Midbrain (tissue), 1 donor: ENCODE results near the gene CTSZ.
A peak's percentile ranks its signal among the peaks of the same experiment; 100 is the strongest.
"Not testable (repeated sequence)": the region's sequence is repeated elsewhere in the genome, so short reads cannot be mapped to it uniquely, and the experiment has no call there.

ENCODE experiments used
- DNase-seq: peaks from one replicate; lab custom pipeline; 2025; lab: John Stamatoyannopoulos, UW

CTSZ gene

DNA sequence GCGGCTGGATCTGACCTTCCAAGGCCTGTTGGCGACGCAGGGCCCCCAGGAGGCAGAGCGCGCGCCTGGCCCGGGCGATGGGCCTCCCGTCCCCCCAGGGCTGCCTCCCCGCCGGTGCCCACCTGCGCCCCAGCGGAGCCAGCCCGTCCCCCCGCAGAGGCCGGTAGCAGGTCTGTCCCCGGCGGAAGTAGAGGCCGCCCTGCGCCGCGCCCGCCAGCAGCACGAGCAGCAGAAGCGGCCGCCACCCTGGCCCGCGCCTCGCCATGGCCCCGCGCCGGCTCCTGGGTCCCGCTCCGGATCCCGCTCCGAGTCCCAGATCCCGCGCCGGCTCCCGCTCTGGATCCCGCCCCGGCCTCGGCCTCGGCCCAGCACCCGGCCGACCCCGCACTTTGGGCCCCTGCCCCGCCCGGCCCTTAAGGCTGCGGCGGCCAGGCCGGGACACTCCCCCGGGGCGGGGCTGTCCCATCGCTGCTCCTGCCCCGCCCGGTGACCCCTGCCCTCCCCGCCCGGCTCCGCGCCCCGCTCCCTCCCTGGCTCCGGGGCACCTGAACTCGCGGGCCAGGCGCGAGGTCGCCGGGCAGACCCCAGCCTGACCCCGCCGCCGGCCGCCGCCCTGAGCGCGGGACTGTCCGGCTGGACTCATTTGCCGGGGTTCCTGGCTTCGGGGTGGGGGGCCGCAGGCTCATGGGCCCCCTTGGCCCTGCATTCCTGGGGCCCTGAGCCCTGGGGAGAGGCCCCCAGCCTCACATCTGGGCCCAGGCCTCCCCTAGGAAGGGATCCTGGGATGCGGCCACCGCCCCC is at the start of gene CTSZ:
CTSZ (minus strand) TSS at position 391 of the 801 bp plus-strand sequence; CDS start at position 265, 126 bp downstream.
- DNase-seq: no peak

DNA sequence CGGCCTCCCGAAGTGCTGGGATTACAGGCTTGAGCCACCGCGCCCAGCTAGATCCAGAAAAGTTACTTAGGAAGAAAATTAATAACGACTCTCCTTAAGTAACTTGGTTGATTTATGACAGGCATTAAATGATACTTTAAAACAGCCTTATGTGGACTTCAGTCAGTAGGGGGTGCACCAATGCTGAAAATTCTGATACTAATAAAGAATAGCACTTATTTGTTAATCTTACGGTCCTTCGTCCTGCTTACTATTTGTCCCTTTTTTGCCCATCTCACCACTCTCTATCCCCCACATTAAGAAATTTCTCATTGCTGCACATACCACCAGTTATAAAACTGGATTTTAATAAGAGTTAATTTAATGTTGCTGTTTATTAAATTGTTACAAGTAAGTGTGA is 48.2 kb upstream of the CTSZ start:
- DNase-seq: peak; percentile 13

DNA sequence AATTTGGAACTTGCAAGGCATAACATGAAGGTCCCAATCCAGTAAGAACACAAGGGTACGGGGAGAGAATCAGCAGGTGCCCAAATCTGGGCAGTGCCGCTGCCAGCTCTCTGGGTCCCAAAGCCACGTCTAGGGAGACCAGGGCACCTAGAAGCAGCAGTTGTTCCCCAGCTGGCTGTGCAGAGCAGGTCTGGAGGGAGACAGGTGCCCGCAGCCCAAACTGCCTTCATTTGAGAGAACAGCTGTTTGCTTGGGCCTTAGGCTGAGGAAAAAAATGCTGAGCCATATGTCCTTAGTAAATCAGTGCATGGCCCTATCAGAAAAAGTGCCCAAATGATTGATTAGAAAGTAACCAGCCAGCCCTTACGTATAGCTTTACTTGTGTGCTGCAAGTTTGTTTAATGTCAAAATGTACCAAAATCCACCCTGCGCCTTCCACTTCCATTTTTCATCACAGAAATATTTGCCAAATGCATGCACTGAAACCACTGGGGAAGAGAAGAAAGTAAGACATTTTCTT is 44.7 kb upstream of the CTSZ start:
- DNase-seq: no peak

DNA sequence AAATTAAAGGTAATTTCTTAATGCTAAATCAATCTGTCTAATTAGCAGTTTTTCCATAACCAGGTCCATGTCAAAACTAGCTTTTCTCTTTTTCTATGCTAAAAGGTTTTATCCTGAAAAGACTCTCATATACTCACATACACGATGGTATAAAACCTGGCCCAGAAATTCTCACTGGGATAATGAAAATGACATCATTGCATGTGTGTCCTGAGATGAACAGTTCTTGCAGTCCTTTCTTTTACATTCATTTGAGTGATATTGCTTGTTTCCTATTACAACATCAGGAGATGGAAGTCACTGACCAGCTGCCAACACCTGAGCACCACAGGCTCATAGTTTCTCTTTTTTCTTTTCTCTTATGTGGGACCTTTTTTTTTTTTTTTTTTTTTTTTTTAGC is 43.4 kb upstream of the CTSZ start:
- DNase-seq: no peak

DNA sequence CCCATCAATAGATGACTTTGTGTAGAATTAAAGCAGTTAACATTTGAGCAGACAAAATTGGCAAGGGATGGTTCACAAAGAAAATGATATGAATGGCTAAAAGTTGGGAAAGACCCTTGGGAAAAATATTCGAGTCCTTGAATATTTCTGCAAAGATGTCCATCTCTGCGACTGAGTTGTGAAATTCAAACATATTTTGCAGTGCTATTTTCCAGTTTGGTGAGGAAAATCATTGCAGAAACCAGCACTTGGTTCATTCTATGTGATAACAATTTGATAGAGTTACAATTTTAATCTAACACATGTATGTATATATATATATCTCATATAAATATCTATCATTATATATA is 41.6 kb upstream of the CTSZ start:
- no peak for DNase-seq

DNA sequence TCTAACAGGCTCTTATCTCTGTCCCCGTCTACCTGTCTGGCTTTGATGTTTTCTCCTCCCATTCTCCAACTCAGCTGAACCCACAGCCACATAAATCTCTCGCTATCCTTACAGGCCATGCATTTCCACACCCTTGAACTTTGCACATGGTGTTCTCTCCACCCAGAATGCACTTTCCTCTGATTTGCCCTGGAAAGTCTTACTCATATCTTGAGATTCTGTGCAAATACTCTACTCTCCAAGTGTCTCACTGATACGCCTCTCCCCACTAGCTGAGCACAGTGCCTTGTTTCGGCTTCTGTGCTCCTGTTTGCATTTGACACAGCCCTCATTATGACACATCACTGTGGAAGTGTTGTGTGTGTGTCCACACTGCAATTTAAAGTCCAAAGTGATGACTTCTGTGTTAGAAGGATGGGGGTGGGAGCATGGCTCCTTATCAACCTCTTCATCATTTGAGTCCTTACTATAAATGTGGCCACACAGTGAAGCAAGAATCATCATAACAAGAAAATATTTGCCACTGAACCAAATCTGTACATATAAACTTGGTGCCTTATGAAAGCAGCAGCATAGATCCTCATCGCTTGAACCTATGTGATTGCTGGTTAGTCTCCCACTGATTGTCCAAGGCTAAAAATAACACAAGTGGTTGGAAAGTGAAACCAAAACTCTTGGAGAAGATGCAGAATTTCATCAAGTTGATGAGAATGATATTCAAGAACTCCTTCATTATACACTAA is 41.1 kb upstream of the CTSZ start:
- no peak for DNase-seq

DNA sequence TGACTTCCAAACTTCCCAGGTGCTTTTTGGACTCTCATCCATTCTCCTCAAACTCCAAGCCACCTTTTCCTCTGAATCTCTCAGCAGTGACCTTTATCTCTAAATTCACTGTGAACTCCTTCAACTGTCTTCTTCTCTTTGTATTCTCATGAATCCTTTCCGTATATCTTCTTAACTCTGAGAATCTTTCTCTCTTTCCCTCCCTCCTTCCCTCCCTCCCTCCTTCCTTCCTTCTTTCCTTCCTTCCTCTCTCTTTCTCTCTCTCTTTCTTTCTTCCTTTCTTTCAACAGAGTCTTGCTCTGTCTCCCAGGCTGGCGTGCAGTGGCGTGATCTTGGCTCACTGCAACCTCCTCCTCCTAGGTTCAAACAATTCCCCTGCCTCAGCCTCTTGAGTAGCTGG is 39.8 kb upstream of the CTSZ start:
- DNase-seq: no peak

DNA sequence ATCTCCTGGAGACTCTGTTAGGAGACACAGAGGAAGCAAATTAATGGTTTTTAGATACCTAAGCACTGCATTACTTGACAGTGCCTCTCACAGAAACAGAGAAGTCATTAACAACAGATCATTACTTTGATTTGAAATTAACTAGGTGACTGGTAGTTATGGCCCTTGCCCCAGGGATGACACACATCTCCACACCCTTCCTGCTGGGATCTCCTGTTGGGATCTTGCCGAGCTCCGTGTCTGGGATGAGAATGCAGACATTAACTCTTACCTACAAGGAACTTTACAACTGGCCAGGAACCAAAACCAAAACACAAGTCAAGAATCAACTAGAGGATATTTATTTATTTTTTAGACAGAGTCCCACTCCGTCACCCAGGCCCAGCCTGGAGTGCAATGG is 37.7 kb upstream of the CTSZ start:
- no peak for DNase-seq

DNA sequence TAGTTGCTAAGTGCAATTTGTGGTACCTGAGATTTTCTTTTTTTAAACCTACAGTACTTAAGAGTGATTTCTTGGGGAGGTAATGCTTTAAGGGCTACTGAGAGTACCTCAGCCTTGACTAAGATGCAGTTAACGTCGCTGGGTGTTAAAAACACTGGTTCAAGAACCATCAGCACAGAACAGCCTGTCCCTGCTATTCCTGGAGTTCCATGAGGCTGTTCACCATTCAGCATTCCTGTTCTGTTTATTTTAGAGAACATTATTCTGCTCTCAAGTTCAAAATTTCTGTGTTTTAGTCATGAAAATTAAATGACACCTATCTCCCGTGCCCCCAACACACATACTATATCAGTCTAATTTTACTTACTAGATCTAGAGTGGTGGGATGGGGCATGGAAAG is 37.2 kb upstream of the CTSZ start:
- DNase-seq: no peak

DNA sequence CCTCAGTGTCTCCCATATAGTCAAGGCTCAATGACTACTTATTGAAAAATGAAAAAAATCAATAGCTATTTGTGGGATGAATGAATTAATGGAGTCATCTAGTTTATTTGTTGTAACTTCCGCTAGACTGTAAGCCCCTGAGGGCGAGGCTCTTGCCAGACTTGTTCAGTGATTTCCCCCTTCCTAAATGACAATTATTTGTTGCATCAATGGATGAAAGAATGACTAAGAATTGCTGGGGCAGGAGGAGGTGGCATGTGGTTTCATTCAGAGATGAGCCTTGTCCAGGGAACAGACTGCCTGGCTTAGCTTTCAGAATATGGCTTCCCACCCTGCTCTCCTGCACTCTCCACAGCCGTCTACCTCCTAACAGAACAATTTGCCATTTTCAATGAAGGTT is 36.6 kb upstream of the CTSZ start:
- no peak for DNase-seq

DNA sequence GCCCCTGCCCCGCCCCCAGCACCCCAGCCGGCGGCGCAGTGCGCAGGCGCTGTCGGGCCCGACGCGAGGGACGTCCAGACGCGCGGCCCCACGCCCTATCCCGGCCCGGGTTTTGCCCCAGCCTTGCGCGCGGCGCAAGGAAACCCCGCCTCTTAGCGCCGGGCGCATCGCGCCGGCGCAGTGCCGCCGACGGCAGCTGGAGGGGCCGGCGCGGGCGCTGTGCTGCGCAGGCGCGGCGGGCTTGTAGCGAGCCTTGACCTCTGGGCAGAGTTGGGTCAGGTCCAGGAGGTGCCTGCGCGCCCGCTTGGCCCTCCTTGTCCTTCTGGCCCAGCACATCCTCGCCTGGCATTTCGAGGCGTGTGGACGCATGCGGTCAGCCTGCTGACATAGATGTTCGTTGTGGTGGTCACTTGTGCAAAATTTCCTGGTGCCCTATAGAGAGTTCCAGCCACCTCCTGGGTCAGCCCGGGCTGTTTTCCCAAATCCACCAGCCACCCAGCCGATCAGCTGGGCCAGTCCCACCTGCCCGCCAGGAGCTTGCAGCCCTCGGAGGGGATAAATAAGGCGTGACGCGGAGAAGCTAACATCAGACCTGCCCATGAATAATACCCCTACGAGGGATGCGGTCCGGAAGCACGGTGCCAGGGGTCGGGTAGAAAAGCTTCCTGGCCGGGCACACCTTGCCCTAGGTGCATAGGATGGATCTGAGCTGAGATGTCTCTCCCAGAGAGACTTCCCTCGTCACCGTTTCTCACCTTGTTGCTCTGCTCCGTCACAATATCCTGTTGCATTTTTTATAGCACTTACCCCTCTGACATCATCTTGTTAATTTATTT is 36.0 kb upstream of the CTSZ start:
- peak; percentile 93 for DNase-seq

DNA sequence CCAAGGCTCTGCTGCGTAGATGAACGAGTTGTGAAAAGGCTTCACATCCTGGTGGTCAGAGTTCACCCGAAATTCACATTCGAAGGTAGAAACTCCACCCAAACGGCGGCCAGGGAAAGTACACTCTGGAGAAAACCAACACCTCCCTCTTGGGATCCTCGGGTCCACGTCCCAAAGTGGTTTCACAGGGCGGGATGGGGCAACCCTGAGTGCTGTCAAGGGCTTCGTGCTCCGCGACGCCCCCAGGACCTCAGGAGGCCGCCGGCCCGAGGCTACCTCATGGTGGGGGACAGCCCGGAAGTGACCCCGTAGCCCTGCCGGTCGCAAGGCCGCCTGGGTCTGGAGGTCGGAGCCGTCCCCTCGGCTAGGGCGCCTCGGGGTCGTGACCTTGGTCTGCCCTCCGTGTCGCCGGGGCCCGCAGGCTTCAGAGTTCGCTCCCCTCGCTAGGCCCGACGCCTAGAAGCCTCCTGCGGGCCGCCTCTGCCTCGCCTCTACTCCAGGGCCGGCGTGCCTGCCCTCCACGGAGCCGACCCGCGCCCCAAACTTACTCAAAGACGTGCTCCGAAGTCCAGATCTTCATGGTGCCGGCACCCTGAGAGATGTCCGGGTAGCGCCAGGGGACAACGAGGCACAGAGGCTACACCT is 35.2 kb upstream of the CTSZ start, which contains the start of gene PRELID3B:
PRELID3B (minus strand) TSS at position 636 of the 645 bp plus-strand sequence; CDS start at position 580, 56 bp downstream.
- DNase-seq: no peak

DNA sequence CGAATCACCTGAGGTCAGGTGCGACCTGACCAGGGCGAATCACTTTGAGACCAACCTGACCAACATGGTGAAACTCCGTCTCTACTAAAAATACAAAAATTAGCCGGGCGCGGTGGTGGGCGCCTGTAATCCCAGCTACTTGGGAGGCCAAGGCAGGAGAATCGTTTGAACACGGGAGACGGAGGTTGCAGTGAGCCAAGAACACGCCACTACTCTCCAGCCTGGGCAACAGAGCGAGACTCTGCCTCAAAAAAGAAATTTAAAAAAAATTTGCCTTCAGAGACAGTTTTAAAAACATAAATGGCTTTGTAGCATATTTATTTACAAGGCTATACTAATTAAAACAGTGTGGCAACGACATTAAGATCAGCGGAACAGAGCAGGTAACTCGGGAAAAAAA is 34.4 kb upstream of the CTSZ start:
- DNase-seq: not testable (repeated sequence)

DNA sequence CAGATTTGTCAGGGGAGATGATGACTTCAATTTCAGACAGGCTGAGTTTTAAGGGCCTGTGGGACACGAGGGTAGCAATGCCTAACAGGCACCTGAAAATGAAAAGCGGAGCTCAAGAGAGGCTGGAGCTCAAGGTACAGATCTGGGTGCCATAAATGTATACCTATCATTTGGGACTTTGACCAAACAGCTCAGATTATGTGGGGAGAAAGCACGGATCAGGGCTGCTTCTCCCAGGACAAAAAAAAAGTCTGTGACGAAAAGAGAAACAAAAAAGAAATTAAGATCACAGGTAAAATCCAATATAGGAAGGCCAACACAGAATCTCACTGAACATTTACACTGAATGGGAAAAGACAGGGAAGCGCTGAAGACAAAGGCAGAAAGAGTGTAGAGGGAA is 33.6 kb upstream of the CTSZ start:
- no peak for DNase-seq

DNA sequence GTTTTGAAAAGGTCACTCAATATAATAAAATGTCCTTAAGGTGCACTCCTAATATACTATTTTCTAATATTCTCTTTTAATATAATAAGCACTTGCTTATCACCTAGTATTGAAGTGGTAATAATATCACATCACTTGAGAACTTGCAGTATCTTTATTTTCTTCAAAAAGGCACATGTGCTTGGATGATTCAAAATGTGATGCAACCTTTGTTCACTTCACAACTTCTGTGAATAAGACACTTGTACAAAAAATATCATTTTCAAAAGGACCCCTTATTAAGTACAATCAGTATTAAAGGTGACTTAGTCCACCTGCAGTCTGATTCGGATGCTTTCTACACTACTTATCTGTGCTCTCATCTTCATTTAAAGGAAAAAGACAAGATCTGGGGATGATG is 32.2 kb upstream of the CTSZ start:
- no peak for DNase-seq

DNA sequence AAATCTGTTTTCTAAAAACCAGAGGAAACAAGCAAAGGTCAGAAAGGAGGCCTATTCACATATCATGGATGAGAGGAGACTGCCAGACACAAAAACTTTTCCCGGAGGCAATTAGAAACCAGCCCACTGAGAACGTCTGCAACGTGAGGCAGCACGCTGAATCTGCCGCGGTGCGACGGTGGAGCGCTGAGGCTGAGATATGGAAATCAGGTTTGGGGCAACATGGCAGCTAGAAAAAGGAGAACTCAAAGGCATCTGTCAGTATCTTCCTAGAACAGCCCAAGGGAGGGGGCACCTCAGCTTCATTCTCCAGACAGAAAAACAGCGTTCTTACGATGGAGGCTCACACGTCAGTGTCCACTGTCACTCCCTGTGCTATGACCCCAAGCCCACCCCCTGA is 30.3 kb upstream of the CTSZ start:
- DNase-seq: no peak

DNA sequence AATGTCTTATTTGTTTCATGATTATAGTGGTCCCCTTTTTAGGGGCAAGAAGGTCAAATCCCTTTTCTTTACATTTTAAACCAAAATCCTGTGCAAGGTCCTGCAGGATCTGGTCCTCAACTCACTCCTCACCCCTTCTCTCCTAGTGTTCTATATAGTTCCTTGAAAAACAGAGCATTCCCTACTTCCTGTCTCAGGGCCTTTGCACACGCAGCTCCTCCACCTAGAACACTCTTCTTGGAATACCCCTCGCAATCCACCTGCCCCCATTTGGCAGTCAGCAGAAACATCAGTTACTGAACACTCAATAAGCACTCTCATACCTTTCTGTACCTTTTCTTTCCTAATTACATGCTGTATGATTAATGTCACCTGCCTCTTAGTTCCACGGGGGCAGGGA is 28.3 kb upstream of the CTSZ start:
- no peak for DNase-seq

DNA sequence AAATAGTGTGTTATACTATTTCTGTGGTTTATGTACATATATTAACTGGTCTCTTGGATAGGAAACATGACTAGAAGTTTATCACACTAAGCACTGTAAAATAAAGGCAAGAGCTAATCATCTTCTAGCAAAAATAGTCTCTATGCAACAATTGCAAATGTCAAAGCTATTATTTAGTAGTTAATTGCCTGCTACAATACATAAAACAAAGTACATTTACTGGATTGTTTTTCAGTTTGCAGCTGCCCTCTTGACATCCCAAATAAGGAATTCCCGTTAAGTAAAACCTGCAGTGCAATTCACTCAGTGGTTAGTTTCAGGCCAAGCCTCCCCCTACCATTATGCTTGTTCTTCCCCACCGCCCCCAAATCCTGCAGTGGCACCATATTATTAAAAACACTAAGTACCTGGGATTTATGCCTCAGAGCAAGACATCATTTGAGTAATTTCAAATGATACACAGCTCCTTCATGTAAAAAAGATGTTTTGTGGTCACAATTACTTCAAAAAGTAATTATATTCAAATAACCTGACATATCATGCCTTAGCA is 26.6 kb upstream of the CTSZ start:
- DNase-seq: no peak

DNA sequence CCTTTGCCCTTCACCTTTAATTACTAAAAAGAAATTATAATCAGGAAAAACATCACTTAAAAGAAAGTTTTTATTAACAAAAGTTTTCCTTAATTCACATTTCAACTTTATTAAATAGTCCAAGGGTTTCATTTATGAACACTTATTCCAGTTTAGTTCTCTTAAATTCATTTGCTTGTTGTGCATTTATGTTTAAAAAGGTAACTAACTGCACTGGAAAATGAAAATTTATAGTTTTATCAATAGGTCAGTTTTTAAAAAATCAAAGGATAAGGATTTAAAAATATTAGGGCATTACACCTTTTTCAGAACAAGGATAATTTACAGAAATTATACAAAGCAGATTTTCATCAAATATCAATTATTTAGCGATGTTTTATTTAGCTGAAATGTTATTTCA is 26.0 kb upstream of the CTSZ start:
- no peak for DNase-seq

DNA sequence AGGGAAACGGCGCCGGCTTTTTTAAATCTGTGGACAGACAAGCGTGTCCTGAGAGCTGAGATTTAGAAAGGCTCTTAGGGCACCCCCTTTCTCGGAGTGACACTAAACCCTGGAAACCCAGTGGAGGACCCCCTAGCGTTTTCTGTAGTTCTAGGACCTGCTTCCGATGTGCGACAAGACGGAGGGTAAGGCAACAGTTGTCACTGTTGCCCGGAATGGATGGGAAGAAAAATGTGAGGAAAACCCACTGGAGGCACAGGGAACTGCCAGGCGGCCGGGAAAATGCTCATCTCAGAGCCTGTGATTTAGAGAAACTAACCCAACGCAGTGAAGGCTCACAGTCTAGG is 25.6 kb upstream of the CTSZ start:
- no peak for DNase-seq

DNA sequence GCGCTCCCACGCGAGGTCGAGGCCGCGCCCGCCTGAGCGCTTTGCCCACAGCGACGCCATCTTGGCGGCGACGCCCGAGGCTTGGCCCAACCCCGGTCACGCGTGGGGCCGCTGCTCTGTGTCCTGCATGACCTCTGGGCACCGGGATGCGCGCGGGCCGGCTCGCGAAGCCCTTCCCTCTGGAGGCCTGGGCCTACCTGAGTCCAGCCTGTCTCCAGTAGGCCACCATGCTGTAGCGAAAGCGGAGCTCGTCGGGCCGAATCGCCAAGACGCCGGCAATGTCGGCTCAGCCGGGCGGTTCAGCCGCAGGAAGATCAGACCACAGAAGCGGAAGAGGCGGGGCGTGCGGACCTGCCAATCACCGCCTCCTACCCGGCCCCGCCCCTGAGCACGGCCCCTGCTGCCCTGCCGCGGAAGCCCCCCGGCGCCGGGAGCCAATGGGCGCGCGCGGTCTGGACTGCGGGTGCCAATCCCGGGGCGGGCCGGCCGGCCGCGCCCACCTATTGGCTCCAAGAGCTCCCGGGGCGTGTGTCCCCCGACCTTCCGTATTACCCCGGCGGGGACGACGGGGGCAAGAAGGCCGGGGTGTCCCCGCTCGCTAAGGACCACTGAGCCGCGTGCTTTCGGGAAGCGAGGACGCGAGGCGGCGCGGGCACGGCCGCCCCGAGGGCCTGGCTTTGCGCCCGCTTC is 25.1 kb upstream of the CTSZ start, which contains the start of gene ATP5F1E:
ATP5F1E (minus strand) TSS at position 313 of the 690 bp plus-strand sequence; CDS start at position 229, 84 bp downstream.
- peak; percentile 97 for DNase-seq
